HG03378 (cell line): ENCODE data around the gene FAM78B.
A peak's percentile ranks its signal among the peaks of the same experiment; 100 is the strongest.

ENCODE experiments used
- ATAC-seq: cut with Tn5 transposase; IDR thresholded peaks from one replicate; pipeline ENCODE4 v1.9.1; 2021; ENCODE audit warnings: mild to moderate bottlenecking, moderate library complexity; ENCODE audit not compliant: unreplicated experiment

Gene FAM78B, protein sequence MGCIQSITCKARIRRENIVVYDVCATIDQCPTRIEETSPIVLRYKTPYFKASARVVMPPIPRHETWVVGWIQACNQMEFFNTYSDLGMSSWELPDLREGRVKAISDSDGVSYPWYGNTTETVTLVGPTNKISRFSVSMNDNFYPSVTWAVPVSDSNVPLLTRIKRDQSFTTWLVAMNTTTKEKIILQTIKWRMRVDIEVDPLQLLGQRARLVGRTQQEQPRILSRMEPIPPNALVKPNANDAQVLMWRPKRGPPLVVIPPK

DNA sequence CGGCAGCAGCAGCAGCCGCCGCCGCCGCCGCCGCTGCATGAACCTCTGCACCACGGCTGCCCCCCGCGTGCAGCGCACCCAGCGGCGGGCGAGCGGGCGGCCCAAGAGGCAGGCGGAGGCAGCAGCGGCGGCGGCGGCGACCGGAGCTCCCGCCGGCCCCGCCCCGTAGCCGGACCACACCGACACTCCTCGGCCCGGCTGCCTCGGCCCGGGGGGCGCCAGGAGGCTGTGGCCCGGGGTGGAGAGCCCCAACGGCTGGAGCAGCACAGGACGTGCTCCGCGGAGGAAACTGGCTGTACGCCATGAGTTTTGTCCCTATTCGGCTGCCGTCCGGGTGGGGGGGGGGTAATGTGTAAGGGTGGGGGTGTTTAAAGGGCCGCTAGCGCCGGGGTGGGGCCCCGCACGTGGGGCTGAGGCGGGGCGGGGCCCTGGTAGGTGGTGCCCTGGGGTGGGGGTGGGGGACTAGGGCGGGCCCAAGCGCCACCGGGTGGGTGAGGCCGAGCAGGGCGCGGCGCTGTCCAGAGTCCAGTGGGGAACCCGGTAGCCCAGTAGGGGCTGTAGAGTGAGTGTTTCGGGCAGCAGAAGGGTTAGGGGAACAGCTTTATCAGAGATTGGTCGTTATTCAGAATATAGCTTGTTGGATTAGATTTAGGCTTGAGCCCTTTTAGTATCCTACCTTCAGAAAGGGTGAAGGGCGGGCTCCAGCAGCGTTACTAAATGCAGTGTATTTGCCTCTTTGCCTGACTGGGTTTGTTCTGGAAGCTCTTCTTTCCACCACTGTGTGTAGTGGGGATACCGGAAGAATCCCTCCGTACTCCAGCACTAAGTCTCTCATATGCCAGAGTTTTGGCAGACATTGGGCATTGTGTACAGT lies at the start of gene FAM78B:
FAM78B (minus strand) TSS at position 304 of the 874 bp plus-strand sequence. CDS start 753 bp downstream, outside the sequence.
- no peak for ATAC-seq

DNA sequence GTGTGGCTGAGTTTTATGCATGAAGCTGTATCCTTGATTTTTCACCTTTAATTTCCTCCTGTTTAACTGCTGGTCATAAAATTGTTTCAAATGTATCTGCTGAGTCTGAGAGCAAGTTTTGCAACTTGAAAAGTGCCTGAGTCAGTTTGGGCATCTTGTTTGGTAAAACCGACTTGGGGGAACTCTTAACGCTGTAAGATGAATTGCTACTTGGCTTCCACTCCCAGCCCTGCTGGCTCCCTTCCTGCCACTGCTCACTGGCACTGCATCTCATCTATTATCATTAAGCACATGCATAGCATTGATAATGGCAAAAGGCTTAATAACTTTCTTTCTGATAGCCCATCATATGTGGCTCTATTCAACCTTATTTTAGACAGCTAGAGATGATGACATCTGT lies 35.7 kb upstream of the FAM78B start:
- no peak for ATAC-seq

DNA sequence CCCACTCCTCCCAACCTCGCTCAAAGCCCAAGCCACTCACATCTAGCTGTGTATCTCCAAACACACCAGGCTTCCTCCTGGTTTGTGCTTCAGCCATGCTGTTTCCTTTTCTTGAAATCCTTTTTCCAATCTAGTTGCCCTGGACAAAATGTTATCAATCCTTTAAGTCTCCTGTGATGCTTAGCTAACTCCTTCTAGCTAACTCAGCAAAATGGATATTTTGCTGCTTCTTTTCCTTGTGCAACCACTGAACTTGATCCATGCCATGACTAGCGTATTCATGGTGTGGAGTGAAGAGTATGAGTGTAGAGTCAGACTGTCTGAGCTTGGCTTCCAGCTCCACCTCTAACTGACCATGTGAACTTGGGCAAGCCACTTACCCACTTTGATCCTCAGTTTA lies 33.9 kb upstream of the FAM78B start:
- no peak for ATAC-seq

DNA sequence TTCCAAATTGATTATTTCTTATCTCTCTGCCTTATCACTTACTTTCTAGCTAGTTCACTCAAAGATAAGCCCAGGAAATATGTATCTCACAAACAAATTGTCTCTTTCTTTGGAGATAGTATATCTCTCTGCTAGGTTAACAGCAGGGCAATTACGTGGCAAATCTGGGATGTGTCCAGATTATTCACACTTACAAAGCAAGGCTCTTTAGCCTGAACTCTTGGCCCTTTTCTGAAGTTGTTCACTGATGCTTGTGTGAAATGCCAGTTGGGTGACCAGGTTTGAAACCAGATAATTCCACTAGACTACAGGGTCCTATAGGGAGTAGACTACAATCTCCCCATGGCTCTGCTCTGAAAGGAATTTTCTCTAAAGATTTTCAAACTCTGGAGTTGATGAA lies 30.8 kb upstream of the FAM78B start:
- no peak for ATAC-seq

DNA sequence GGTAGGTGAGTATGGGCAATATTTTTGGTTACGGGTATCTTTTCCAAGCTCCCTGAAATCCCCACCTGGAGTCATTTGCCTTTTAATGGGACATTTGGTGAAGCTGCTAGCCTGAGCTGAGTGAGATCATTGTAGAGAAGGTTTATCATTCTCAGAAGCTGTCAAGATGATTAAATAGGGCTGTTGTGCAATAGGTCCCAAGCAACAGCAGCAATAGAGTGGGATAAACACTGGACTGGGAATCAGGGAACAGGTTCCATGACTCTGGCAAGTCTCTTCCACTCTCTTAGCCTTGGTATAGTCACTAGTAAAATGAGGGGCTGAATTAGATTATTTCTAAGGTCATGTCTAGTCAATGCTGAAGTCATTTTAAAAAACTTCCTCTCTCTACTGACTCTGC lies 30.3 kb upstream of the FAM78B start:
- ATAC-seq, result no peak

DNA sequence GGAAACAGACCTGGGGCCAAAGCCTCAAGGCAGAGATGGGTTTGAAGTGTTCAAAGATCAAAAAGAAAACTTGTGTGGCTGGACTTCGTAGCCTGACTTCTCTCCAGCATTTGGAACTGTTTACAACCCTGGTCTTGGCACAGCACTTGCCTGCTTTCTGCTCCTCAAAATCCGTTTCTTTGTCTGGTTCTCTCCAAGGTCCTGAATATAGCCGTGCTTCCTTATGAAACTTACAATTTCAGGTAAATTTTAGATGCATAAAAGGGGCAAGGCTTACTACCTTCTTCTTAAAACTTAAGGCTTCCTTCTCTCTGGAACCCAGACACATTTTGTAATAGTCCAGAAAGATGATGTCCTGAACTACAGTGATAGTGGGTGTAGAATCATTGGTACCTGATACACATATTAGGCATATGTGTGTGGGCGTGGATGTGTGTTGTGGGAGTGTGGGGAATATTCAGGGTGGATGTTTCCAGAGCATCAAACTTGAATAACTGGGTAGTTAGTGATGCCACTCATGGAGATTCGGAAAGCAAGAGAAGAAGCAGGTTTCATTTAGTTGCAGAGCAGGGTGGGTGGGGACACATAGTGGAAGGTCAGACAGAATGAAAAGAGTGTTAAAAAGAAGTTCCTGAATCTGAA lies 26.4 kb upstream of the FAM78B start:
- ATAC-seq, result no peak

DNA sequence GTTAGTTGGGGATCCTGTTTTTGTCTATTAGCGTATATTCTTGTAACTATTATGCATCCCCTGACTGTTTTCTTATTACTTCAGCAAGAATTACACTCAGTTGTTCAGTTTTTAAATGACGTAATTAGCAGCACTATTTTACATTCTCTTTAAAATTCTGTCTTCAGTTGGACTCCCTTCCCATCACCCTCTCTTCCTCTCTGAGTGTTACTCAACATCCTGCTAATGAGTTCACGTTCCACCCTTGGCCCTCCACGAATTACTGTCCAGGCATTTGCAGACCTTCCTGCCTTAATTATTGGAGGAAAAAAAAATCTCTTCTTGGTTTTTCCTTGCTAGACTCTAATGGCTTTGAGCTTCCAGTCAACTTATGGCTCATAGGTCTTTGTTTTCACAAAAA lies 23.6 kb upstream of the FAM78B start:
- ATAC-seq, result no peak

DNA sequence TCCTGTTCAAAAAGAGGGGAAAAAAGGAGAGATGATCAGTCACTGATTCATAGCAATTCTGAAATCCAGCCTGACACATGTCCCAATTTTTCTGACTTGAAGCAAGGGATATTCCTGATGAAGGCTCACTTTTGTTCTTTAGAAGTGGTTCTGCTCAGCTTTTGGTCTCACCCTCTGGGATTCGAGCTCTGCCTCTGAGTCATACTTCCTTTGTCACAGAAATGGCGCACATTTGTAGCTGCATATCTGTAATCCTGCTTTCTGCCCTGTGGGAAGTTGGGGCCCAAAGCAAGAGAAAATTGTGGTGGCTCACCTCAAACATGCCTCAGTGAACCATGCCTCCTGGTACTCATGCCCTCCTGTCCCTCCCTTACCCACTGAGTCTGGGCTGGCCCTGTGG lies 22.3 kb upstream of the FAM78B start:
- no peak for ATAC-seq

DNA sequence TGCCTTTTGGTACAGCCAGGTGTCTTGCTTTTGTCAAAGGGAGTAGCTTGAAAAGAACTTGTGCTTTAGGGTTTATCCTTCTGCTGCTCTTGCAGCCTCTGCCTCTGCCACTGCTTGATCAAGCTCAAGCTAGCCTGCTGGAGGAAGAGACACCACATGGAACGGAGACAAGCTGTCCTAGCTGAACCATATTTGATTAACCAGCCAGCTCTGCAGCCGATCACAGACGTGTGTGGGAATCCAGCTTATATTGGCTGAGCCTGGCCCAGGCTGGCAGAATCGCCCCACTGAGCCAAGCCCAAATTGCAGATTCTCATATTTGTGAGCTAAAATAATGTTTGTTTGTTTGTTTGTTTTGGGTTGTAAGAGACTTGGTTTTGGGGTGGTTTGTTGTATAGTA lies 18.7 kb upstream of the FAM78B start:
- ATAC-seq, result no peak

DNA sequence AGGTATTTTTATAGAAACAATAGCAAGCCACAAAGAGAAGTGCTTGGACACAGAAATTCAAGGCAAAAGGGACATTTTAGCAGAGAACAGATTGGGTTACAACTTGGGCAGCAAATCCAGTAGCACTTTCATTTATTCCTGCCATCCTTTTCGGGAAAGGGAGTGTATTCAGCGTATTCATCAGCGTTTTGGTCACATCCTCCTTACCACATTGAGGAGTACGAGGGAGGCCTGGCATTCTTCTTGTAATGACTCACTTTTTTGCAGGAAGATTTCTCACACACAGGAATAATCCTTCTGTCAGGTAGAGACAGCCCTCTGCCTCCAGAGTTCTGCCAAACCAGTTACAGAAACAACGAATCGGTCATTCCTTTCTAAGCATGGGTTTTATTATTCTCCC lies 18.1 kb upstream of the FAM78B start:
- no peak for ATAC-seq

DNA sequence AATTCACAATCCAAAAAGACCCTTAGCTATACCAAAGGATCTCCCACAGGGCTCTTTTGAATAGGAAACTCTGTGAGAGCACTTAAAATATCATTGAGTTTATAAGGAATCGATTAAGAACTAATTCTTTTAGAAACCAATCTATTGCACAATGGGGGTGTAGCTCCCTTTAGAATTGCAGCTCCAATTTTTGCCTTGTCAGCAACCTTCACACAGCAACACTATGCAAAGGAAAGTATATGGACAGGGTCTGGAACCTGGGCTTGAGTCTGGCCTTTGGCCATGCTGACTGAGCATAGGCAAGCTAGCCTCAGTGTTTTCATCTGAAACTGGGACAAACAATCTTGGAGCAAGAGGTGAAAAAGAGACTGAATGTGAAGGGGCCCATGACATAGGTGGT lies 17.2 kb upstream of the FAM78B start:
- ATAC-seq, result no peak

DNA sequence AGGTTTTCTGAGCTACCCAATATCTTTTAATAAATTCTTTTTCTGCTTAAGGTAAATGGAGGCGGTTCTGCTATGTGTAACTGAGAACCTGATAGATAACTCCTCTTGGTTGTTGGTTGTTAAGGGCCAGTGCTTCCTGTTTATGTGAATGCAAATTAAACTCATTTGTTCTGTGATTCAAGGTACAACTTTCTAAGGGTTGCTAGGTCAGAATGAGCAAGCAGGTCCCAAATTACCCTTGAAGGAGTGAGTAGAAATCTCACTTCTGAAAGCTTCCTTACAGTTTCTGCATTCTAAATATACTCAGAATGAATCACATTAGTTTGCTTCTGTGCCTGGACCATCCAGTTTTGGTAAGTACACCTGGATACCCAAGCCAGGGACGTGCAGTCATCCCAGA lies 15.5 kb upstream of the FAM78B start:
- ATAC-seq, result peak; percentile 53

DNA sequence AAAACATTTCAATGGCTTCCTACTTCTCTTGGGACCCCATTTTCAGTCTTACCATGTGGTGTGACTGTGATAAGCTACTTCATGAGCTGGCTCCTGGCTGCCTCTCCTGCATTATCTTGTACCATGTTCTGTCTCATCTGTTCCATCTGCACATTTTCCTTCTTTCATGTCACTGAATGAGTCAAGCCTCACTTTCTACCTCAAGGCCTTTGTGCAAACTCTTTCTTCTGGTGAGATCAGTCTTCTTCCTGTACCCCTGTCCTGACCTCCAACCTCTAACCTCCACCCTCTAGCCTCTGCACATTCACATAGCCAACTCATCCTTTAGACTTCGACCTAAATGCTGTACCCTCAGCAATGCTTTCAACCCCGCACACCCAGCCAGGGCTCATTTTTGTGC lies 9.6 kb upstream of the FAM78B start:
- no peak for ATAC-seq

DNA sequence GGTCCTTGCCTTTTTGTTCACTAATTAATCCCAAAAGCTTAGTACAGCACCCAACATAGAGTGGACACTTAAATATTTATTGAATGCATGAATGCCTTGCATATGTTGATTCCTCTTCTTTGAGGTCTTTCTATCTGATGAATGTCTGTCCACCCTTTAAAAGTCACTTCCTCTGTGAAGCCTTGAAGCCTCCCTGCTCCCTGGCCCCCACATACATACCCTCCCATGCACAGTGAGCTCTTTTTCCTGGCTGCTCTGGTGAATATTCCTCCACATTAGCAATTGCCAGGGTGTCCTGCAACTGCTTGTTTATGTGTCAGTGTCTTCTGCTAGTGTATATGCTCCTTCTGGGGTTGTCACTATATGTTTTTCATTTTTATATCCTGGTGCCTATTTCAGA lies 8.2 kb upstream of the FAM78B start:
- ATAC-seq, result no peak

DNA sequence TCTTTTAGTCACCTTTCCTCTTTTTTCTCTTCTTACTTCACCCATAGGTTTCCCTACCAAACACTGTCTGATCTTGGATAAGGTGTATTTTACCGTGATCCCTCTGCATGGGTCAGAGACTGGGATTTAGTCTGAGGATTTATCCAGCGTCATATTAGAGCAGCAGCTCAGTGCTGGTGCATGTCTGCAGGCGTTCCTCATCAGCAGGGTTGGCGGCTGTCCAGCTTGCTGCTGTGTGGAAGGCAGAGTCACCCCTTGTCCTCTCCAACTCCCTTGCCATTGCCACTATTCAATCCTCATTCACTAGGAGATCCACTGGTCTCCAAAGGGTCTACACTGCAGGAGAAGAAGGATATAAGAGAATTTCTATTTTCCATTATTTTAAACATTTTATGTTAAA lies 7.3 kb upstream of the FAM78B start:
- ATAC-seq, result no peak

DNA sequence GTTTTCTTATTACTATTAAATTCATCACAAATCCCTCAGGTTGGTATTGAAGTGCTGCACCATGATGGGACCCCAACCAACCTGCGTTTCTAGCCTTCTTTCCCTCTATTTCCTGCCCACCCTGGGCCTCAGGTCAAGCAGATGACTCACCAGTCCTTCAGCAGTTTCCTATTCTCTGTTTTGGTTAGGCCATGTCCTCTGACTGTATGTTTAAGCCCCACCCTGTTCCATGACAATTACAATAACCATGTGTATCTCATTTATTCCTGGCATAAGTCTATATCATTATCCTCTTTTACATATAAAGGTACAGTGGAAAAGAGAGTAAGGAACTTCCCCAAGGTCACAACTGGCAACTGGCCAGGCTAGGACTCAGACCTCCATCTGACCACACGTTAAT lies 5.3 kb upstream of the FAM78B start:
- ATAC-seq, result no peak

DNA sequence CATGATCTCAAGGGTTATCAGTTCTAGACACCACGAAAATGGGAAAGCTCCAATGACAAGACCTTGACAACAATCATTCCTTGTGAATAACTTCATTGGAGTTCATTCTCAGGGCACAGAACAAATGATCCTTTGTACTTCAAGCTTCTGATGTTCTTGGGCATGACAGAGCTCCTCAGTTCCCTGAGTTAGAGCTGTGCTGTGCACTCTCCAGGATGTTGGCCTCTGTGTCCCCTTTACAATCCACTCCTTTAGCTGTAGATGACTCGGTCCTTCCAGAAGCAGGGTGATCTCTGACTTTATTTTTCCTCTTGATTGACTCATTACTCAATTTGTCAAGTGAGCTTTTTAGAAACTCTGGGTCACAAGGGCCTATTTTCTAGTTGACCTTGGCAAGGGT lies 3.9 kb upstream of the FAM78B start:
- no peak for ATAC-seq

DNA sequence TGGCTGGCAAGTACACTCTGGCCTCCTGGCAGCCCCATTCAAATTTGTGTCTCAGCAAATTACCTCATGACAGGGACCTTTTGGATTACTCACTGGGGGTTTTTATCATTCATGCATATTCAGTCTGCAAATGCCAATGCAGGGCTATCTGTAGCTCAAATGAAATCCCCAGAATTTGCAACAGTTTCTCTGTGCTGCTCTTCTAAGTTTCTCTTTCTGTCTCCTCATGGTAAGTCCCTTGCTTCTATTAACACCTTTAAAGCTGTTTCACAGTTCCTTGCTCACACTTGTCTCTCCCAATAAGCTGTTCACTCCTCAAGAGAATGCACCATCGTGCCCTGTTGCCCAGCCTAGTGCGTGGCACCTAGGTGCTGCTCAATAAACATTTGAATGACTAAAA lies 3.3 kb upstream of the FAM78B start:
- peak; percentile 81 for ATAC-seq

DNA sequence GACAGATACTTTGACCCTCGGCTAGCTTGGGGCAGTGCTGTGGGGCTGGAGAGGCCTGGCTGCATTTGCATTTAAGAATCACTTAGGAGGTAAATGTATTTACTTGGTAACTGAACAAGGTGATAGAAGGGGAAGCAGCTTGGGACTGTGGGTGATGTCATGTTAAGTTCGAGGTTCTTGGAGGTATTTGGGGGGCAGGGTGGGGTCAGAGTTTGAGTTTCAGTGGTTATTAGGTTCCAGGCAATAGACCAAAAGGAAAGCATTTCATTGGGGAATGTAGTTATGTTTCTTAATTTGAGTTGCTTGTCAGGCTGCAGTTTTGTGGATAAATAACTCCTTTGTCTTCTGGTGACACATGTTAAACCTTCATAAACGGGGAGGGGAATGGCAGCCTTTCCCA lies 2.4 kb upstream of the FAM78B start:
- ATAC-seq, result no peak

DNA sequence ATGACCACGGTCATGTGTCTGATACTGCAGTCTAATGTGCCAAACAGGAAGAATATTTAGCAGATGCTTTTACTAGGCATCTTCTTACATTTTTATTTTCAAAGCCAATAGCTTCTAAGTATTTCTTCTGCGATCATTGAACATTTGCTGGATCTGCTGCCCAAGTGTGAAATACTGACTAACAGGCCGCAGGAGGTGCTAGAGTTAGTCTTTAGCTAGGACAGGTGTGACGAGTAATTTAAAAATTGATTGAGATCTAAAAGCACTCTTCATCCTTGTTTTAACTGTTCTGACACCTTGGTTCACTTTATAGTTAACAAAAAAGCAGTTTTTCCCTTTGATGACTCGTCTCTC lies 748 bp upstream of the FAM78B start:
- no peak for ATAC-seq

DNA sequence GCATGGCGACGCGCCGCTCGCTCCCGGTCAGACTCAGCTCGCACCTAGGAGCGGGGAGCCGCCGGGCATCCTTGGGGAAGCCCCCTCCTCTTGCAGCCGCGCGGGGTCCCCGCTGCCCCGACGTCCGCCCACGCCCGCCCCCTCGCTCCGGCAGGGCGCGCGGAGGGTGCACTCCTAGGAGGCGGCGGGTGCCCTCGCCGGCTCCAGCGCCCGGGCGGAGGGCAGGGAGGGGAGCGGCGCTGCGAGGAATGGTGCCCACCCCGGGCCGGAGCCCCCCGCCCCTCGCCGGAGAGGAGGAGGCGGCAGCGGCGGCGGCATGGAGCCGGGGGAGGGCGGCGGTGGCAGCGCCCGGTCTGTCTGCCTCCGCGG lies 488 bp downstream of the FAM78B start:
- ATAC-seq, result no peak

DNA sequence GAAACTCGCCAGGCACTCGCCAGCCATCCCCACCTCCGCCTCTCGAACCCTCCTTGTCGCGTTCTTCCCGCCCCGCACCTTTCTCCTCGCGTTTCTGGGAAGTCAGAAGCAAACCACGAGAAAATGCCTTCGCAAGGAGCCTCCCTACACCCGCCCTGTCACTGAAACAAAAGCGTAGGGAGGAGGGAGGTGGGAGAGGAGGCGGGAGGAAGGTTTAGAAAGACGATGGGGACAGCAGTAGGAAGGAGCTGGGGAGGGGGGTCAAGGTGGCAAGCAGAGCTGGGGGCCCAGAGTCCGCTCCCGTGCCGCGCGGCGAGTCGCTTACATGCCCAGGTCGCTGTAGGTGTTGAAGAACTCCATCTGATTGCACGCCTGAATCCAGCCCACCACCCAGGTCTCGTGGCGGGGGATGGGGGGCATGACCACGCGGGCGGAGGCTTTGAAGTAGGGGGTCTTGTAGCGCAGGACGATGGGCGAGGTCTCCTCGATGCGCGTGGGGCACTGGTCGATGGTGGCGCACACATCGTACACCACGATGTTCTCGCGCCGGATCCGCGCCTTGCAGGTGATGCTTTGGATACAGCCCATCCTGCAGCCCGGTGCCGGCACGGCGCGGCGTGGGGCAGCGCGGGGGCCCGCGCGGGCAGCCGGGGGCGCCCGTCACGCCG lies 1.0 kb downstream of the FAM78B start:
- ATAC-seq, result no peak
